Measurements from ENCODE around the gene KPTN.
A peak's percentile ranks its signal among the peaks of the same experiment; 100 is the strongest.

KPTN gene

GRCh38 chr19:47483800-47484690 lies at the start of gene KPTN:
TSS of gene KPTN (minus strand) at chr19:47484219. CDS start at chr19:47484160, 59 bp downstream.
- peak; percentile 96 for DNase-seq (ENCODE audit: low spot score)

- DNase-seq (ENCODE audit: low spot score), result no peak
Observed at GRCh38 chr19:47531640-47532387, 47.8 kb upstream of the KPTN start.

GRCh38 chr19:47529018-47529742 lies 45.2 kb upstream of the KPTN start:
- DNase-seq (ENCODE audit: low spot score), result no peak

DNA sequence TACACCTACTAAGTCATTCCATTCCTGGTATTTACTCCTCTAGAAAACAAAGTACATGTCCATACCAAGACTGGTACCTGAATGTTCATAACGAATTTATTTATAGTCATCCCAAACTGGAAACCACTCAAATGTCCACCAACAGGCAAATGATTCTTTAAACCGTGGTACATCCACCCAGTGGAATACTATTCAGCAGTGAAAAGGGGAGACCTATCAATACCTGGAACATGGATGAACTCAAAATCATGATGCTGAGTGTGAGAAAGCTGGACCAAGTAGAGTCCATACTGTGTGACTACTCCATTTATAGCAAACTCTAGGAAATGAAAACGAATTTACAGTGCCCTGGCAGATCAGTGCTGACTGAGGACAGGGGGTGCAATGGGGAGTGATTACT lies 42.8 kb upstream of the KPTN start:
- DNase-seq (ENCODE audit: low spot score), result no peak

- no peak for DNase-seq (ENCODE audit: low spot score)
Observed at GRCh38 chr19:47523473-47523872, 39.5 kb upstream of the KPTN start.

DNA sequence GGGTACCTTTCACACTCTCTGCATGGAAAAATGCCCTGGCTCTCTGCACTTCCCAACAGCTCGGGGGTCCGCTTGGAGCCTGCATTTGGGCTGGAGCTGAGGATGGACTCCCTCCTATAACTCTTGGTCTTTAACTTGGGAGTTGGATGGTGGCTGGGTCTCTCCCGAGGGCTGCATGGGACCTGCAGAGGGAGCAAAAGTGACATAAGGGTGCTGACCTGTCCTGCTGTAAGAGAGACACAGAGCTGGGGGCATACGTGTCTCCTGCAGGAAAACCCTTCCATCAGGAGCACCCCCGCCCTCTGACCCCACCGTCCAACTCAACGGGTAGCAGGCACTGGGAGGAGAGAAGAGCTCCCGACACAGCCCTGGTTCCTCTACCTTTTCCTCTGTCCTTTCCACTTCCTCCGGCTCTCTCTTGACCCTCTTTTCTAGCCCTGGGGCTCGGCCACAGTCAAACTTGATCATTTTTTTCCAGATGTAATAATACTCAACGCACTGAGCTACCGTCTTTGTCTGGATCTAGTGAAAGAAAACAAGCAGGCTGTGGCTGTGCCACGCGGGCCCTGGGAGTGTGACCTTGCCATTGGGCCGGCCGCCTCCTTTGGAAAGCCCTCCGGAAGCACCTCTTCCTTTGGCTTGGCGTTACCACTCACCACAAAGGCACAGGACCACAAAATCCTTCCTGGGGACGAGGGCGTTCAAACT lies 37.6 kb upstream of the KPTN start:
- DNase-seq (ENCODE audit: low spot score), result no peak

DNA sequence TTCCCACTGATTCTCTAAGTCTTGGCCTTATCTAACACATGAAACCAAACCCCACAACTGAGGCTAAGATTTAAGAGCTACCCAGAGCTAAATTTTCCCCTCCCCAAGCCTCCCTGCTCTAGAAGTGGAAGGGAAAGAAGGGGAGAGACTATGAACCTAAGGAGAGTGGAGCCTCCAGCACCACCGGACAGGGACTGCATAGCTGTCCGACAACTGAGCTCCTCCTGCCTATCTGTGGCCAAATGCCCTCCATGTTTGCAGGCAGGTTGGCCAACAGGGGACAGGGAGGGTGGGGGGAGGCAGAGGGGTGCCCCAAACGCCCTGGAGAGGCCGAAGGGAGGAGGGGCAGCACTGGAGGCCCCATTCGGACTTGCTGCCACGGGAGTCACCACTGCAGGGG lies 36.8 kb upstream of the KPTN start:
- no peak for DNase-seq (ENCODE audit: low spot score)

GRCh38 chr19:47520343-47520806 lies 36.4 kb upstream of the KPTN start:
- no peak for DNase-seq (ENCODE audit: low spot score)

DNA sequence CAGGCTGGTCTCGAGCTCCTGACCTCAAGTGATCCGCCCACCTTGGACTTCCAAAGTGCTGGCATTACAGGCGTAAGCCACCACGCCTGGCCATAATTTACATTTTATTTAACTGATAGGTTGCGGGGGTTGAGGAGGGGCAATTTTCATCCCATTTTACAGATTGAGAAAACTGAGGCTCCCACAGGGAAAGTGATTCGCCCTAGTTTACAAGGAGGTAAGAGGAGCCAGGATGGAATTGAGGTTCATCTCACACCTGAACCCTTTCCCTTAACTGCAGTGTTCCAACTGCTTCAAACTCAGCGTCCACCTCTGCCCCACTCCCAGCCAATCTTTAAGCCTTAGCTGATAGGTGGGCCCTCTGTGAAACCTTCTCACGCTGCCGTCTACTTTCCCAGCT lies 34.8 kb upstream of the KPTN start:
- DNase-seq (ENCODE audit: low spot score), result no peak

- no peak for DNase-seq (ENCODE audit: low spot score)
Observed at GRCh38 chr19:47518139-47518538, 34.1 kb upstream of the KPTN start.

- peak; percentile 100 for DNase-seq (ENCODE audit: low spot score)
Observed at GRCh38 chr19:47514869-47515588, 31.0 kb upstream of the KPTN start, which contains the start of gene NAPA. TSS of gene NAPA (minus strand) at chr19:47515063. CDS start at chr19:47514940, 123 bp downstream.

DNA sequence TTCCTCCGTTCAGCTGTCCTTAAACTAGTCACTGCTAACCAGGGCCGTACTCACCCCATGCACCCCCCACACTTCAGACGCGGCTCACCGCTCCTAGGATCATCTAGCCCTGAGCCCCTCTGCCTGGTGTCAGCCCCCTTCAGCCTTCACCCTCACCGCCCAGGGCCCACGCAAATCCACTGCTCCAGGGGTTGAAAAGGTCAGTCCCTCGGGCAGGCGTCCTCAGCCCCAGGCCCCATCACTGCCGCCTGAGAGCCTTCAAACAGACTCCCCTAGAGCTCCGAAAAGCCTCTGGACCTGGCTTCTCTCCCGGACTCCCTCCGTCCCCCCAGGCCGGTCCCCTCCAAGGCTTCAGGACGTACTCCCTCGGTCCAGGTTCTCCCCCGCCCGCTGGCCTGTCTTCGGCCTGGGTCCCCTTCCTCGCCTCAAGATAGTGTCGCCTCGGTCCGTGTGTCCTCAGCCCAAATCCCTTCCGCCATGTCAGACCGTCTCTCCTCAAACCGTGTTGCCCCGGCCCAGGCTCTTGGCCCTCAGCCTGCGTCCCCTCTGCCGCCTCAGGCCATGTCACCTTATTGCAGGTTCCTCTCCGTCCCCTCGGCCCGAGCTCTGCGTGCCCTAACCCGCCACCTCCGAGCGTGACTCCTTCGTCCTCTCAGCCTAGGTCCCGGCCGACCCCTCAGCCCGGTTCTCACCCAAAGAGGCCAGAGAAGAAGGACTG lies 30.3 kb upstream of the KPTN start:
- DNase-seq (ENCODE audit: low spot score), result no peak

DNA sequence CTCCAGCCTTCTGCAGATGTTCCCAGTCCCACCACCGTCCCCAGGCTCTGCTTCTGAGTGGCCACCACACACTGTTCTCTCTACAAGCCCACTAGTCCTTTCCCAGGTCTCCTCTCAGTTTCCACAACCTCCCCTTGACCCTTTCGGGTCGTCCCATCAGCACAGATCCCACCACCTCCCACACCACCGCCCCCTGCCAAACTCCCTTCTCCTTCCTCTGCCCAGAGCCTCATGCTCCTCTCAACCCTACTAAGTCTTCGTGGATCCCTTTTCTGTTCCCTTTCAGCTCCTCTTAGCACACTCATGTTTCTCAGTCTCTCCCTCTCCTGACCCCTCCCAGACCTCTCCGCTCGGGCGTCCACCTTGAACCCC lies 28.9 kb upstream of the KPTN start:
- DNase-seq (ENCODE audit: low spot score), result no peak

- DNase-seq (ENCODE audit: low spot score), result peak; percentile 48
Observed at GRCh38 chr19:47512183-47512947, 28.3 kb upstream of the KPTN start.

DNA sequence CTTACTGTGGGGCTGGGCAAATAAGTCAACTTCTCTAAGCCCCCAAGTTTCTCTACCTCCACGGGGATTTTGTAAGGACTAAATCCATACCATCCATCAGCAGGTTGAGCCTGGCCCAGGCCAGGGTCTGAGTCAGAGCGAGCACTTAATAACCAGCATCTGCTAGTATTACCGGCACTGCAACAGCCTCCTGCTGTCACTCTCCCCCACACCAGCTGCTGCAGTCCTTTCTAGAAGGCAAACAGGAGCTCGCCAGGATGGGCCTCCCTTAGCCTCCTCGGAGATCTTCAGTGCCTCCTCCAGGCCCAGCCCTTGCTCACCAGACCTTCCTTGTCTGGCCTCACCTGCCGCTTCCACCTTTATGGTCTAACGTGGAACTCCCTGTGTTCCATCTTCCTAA lies 27.7 kb upstream of the KPTN start:
- no peak for DNase-seq (ENCODE audit: low spot score)

GRCh38 chr19:47511128-47511517 lies 27.1 kb upstream of the KPTN start:
- no peak for DNase-seq (ENCODE audit: low spot score)

DNA sequence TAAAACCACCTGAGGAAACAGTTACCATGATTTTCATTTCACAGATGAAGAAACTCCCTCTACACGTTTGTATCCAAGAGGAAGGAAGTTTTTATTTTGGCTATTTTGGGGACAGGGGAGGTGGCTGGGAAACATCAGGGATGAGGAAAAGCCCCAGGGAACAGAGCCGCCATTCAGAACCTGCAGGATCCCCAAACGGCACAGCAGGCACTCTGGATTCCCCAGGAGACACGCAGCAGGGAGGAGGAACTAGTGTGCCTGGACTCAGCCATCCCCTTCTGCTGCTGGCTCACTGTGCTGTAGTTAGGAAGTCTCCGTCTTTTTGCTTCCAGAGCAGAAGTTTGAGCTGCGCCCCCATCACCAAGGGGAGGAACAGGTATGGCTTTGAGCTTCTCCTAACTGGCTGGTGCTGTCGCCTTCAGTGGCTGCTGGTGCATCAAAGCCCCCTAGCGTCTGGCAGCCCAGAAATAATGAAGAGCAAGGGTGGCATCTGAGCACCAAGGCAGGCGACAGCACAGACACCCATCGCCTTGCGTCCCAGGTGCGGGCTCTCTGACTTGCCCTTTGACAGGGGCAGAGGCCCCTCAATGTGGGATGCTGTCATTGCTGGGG lies 26.6 kb upstream of the KPTN start:
- no peak for DNase-seq (ENCODE audit: low spot score)

GRCh38 chr19:47509973-47510372 lies 26.0 kb upstream of the KPTN start:
- DNase-seq (ENCODE audit: low spot score), result no peak

DNA sequence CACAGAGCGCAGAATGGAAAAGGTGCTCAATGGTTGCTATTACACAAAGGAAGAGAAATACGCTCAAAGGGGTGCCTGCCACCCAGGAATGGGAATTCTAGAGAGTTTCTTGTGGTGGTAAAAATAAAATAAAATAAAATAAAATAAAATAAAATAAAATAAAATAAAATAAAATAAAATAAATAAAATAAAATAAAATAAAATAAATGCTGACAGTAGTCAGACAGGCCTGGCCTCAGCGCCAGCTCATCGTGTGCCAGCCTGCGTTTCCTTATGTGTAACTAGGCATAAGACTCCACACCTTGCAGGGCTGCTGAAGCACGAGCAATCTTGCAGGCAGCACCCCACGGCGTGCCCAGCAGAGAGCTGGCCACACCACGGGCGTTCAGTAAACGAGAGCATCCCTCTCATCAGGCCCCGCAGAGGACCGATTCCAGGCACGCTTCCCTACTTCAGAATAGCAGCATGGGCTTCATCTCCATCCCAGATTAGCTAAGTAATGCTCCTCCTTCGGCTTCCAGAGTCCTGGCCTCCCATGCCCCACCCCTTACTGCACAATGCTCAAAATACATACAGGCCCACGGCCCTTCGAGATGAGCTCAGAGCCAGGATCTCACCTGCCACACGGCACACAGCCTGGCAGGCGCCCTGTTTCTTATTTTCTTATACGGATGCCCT lies 25.3 kb upstream of the KPTN start:
- DNase-seq (ENCODE audit: low spot score), result no peak

Data from AG08395 (cell line).